HG03442 (cell line): ENCODE data around the gene CIAPIN1.

Experiments
- ATAC-seq: cut with Tn5 transposase; IDR thresholded peaks from one replicate; pipeline ENCODE4 v1.9.1; 2021; ENCODE audit warnings: mild to moderate bottlenecking, moderate library complexity; ENCODE audit not compliant: unreplicated experiment

The CIAPIN1 gene

GRCh38 chr16:57384248-57385070 lies 62.7 kb downstream of the CIAPIN1 start:
- ATAC-seq = no peak

DNA sequence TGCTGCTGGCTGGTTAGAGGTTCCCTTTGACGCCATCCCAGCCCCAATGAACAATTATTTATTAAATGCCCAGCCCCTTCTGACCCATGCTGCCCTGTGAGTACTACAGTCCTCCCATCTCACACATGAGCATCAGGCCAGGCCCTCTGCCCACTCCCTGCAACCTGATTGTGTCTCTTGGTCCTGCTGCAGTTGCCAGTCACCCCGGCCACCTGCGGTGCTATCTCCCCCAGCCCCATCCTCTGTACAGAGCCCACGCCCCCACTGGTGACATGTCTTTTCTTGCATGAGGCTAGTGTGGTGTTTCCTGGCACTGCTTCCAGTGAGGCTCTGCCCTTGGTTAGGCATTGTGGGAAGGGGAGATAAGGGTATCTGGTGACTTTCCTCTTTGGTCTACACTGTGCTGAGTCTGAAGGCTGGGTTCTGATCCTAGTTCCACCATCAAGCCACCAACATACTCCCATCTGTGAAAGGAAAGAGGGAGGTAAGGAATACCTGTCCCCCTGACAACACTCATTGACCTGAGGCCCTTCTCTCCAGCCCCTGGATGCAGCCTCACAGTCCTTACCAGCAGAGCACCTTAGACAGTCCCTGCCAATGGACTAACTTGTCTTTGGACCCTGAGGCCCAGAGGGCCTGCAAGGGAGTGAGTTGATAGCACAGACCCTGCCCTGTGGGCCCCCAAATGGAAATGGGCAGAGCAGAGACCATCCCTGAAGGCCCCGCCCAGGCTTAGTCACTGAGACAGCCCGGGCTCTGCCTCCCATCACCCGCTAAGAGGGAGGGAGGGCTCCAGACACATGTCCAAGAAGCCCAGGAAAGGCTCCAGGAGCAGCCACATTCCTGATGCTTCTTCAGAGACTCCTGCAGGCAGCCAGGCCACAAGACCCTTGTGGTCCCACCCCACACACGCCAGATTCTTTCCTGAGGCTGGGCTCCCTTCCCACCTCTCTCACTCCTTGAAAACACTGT lies 63.6 kb downstream of the CIAPIN1 start:
- no peak for ATAC-seq

DNA sequence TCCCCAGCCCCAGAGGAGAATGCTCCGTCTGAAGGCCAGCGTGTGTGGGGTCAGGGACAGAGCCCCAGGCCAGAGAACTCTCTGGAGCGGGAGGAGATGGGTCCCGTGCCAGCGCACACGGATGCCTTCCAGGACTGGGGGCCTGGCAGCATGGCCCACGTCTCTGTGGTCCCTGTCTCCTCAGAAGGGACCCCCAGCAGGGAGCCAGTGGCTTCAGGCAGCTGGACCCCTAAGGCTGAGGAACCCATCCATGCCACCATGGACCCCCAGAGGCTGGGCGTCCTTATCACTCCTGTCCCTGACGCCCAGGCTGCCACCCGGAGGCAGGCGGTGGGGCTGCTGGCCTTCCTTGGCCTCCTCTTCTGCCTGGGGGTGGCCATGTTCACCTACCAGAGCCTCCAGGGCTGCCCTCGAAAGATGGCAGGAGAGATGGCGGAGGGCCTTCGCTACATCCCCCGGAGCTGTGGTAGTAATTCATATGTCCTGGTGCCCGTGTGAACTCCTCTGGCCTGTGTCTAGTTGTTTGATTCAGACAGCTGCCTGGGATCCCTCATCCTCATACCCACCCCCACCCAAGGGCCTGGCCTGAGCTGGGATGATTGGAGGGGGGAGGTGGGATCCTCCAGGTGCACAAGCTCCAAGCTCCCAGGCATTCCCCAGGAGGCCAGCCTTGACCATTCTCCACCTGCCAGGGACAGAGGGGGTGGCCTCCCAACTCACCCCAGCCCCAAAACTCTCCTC lies 64.5 kb downstream of the CIAPIN1 start:
- no peak for ATAC-seq

DNA sequence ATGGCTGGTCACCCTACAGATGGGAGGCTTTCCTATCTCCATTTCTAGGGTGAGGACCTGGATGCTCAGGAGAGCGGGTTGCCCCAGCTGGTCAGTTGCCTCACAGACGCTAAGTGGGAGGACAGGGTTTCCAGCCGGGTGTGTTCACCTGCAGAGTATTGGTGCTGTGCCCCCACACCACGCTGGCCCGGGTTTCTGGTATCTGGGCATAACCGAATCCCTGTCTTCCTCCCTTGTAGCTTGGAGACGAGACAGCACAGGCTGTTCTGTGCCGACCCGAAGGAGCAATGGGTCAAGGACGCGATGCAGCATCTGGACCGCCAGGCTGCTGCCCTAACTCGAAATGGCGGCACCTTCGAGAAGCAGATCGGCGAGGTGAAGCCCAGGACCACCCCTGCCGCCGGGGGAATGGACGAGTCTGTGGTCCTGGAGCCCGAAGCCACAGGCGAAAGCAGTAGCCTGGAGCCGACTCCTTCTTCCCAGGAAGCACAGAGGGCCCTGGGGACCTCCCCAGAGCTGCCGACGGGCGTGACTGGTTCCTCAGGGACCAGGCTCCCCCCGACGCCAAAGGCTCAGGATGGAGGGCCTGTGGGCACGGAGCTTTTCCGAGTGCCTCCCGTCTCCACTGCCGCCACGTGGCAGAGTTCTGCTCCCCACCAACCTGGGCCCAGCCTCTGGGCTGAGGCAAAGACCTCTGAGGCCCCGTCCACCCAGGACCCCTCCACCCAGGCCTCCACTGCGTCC lies 65.2 kb downstream of the CIAPIN1 start:
- ATAC-seq = no peak

DNA sequence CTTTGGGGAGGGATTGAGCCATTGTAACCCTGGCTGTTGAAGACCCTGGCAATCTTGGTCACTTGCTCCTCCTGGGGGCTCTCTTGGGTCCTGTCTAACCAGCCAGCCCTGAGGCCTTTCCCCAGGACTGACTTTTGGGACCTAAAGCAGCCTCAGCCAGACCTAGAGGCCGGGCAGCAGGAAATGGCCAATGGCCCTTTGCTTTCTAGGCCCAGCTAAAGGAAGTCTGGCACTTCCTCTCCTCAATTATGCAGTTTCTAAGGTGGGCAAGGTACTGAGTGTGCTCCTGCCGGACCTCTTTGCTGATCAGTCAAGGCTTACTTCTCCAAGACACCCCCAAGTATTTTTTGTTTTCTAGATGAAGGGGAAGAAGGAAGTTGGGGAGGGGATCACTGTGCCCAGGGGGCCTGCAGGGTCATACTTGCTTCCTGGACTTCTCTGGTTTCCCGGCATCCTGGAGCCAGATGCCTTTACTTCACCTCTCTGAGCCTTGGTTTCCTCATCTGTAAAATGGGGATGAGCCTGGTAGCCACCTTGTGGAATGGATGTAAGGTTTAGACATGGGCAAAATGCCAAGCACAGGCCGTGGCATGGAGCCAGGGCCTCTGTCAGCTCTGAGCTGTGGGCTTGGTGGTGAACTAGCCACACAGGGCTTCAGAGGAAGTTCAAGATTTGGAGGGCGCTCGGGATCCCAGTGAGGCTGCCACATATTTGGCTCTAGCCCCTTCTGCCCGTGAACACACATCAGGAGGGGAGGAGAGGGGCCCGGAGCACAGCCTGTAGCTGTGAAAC lies 66.3 kb downstream of the CIAPIN1 start:
- ATAC-seq = no peak

DNA sequence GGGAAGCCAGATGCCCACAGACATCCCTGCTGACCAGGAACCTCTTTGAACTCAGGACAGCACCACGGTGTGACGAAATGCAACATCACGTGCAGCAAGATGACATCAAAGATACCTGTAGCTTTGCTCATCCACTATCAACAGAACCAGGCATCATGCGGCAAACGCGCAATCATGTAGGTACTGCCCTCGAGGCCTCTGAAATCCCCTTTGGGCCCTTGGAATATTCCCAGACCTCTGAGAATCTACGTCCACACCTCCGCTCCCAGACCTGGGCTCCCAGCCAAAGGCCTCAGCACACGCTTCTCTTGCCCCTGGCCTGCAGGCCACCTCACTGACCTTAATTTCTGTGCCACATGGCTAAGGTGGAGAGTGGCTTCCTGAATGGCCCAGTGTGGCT lies 67.6 kb downstream of the CIAPIN1 start:
- ATAC-seq = no peak
